MM.1S (cell line): ENCODE results near the gene TYW1.

Source experiments
- CTCF ChIP-seq: fragments of 300-600 bp; sonication (generic); IDR thresholded peaks from 2 replicates; pipeline ENCODE4 v1.5.1; 2016; ENCODE audit warnings: antibody characterized with exemption, low read length, mixed read lengths
- EZH2 ChIP-seq: fragments of 300-600 bp; sonication (generic); optimal IDR thresholded peaks from 2 replicates; pipeline ENCODE3; 2017; ENCODE audit warnings: low read depth, mild to moderate bottlenecking, antibody characterized with exemption, low read length, mixed read lengths

- TF ChIP-seq CTCF, result no peak
- TF ChIP-seq EZH2, result no peak
These were observed 24.6 kb downstream of the TYW1 start for GRCh38 chr7:67021260-67021659.
